ENCODE results near the gene CNTF. TPM values are rescaled to one million over a fixed set of nuclear protein-coding genes. Genes with fewer than 3 reads are reported as not detected.

The CNTF gene
- total RNA-seq, 1 experiment from 2014 or later = 2.9 TPM

GRCh38 chr11:58674609-58675008, 52.1 kb downstream of the CNTF start:
- Mint-ChIP-seq H3K4me1 (ENCODE audit: insufficient read depth, unreplicated experiment) (no peaks in the 10 kb centered on the region), H3K27ac (ENCODE audit: low read depth, unreplicated experiment) (no peak overlapping the region), H3K9me3 (ENCODE audit: unreplicated experiment) (no peaks in the 10 kb centered on the region), H3K4me3 (ENCODE audit: unreplicated experiment) (no peak overlapping the region), H3K36me3 (ENCODE audit: insufficient read depth, unreplicated experiment) (no peaks in the 10 kb centered on the region), H3K27me3 (ENCODE audit: insufficient read depth, unreplicated experiment) (no peaks in the 10 kb centered on the region)
- intact Hi-C loops (cut with micrococcal nuclease) = loop anchor here (1.0 to 5.0 kb wide), 4 partner anchors 20 to 463 kb away; no protein-coding TSS in a partner anchor
- no peak for DNase-seq (ENCODE audit: unreplicated experiment)
- ChIA-PET POLR2A (interaction anchor here (1.3 kb wide), 1 partner anchor 455 kb away, joined by 5 read pairs; no protein-coding TSS in a partner anchor), CTCF (interaction anchor here (0.6 to 8.8 kb wide), 22 partner anchors 10 to 869 kb away, joined by 3 to 118 read pairs (median 3); no protein-coding TSS in a partner anchor)
- no TSS peak for BruUV-seq (replicated peaks)
- no peak for TF ChIP-seq CTCF (IDR thresholded peaks at IDR 0.05; ENCODE audit: unreplicated experiment)

Other genes with a start within 250 kb of the CNTF start
- not detected in 2 replicates for gene OR5B3, start 215.8 kb upstream of the CNTF start, total RNA-seq (2022)
- not detected in 2 replicates for gene OR5B2, start 194.5 kb upstream of the CNTF start, total RNA-seq (2022)
- not detected in 2 replicates for gene OR5B12, start 180.4 kb upstream of the CNTF start, total RNA-seq (2022)
- not detected in 2 replicates for gene OR5B21, start 114.6 kb upstream of the CNTF start, total RNA-seq (2022)
- gene LPXN, start 46.8 kb upstream of the CNTF start, total RNA-seq (2022) = 7.6 and 7.8 TPM in 2 replicates
- gene ZFP91, start 43.6 kb upstream of the CNTF start, total RNA-seq (2022) = 72.9 and 86.2 TPM in 2 replicates
- not detected in 2 replicates for gene GLYAT, start 109.3 kb downstream of the CNTF start, total RNA-seq (2022)
- gene GLYATL2, start 222.0 kb downstream of the CNTF start, total RNA-seq (2022) = not detected in 2 replicates

Data from MCF 10A (cell line).